CMK (cell line): ENCODE data around the gene MEG3.
A peak's percentile ranks its signal among the peaks of the same experiment; 100 is the strongest.

Source experiments
- DNase-seq: peaks from one replicate; pipeline ENCODE4 v3.0.0-alpha.2; 2010; ENCODE audit warnings: low read depth

The MEG3 gene

GRCh38 chr14:100865682-100866591 lies 40.0 kb downstream of the MEG3 start:
- DNase-seq: no peak

GRCh38 chr14:100866666-100867630 lies 41.0 kb downstream of the MEG3 start:
- DNase-seq: no peak

GRCh38 chr14:100867631-100868315 lies 41.9 kb downstream of the MEG3 start:
- DNase-seq: no peak

GRCh38 chr14:100868621-100869370 lies 42.9 kb downstream of the MEG3 start:
- DNase-seq: no peak

- DNase-seq: peak; percentile 25
These were observed 45.6 kb downstream of the MEG3 start for GRCh38 chr14:100871234-100872186.

GRCh38 chr14:100872259-100873095 lies 46.6 kb downstream of the MEG3 start:
- no peak for DNase-seq

- DNase-seq: no peak
These were observed 47.2 kb downstream of the MEG3 start for GRCh38 chr14:100873096-100873482.

- no peak for DNase-seq
These were observed 48.1 kb downstream of the MEG3 start for GRCh38 chr14:100874051-100874410.

GRCh38 chr14:100874411-100875091 lies 48.6 kb downstream of the MEG3 start:
- no peak for DNase-seq

GRCh38 chr14:100875126-100875525 lies 49.2 kb downstream of the MEG3 start:
- no peak for DNase-seq

GRCh38 chr14:100875861-100876590 lies 50.1 kb downstream of the MEG3 start:
- DNase-seq: no peak

- no peak for DNase-seq
These were observed 52.6 kb downstream of the MEG3 start for GRCh38 chr14:100878271-100879146.

GRCh38 chr14:100879194-100879593 lies 53.3 kb downstream of the MEG3 start:
- DNase-seq: no peak

GRCh38 chr14:100879782-100880181 lies 53.9 kb downstream of the MEG3 start:
- DNase-seq: no peak

GRCh38 chr14:100880271-100881101 lies 54.6 kb downstream of the MEG3 start:
- no peak for DNase-seq
